ENCODE data around the gene LY86. TPM values are rescaled to one million over a fixed set of nuclear protein-coding genes. Genes with fewer than 3 reads are reported as not detected.

Gene LY86
- polyA plus RNA-seq, 1 donor from 2014 or later: not detected

DNA sequence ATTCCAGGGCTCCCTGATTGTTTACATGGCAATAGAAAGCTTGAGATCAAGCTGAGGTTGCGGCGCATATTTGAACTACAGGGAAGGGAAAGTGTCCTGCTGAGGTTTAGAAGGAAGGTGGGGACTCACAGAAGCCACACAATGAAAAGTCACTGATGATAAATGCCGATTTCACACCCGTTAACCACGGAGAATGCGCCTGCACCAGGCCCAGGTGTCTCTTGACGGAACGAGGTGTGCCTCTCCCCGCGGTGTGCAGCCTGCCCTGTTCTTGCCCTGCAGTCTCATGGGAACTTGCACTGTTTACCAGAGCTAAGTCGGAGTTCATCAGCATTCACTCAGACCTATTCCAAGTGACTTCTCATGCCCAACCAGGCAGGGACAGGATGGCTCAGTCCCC, 90.3 kb downstream of the LY86 start:
- no peak overlapping the region for H3K9ac ChIP-seq (ENCODE audit: low read length)
- H3K79me2 ChIP-seq (replicated peaks; ENCODE audit: insufficient read depth, low read length): no peaks in the 10 kb centered on the region
- no peaks in the 10 kb centered on the region for H3F3A ChIP-seq (ENCODE audit: insufficient read depth, low read length, poor library complexity, severe bottlenecking)
- no peak overlapping the region for H3K4me3 ChIP-seq (ENCODE audit: low read length)
- H4K20me1 ChIP-seq (ENCODE audit: insufficient read depth): no peaks in the 10 kb centered on the region
- H3K9me3 ChIP-seq (ENCODE audit: low read length): no peaks in the 10 kb centered on the region
- TF ChIP-seq RAD21 (conservative IDR thresholded peaks at IDR 0.05) (no peak), POLR2AphosphoS5 (IDR thresholded peaks at IDR 0.05) (no peak), EZH2 (IDR thresholded peaks at IDR 0.05; ENCODE audit: borderline replicate concordance, insufficient read depth, low read length, poor library complexity, severe bottlenecking) (no peak), MXI1 (conservative IDR thresholded peaks at IDR 0.05; ENCODE audit: poor library complexity, severe bottlenecking) (no peak), EP300 (conservative IDR thresholded peaks at IDR 0.05; ENCODE audit: poor library complexity, severe bottlenecking) (no peak), TAF1 (IDR thresholded peaks at IDR 0.05; ENCODE audit: low read depth) (no peak), SMC3 (conservative IDR thresholded peaks at IDR 0.05; ENCODE audit: poor library complexity) (no peak)
- TF ChIP-seq, protein P1, sequence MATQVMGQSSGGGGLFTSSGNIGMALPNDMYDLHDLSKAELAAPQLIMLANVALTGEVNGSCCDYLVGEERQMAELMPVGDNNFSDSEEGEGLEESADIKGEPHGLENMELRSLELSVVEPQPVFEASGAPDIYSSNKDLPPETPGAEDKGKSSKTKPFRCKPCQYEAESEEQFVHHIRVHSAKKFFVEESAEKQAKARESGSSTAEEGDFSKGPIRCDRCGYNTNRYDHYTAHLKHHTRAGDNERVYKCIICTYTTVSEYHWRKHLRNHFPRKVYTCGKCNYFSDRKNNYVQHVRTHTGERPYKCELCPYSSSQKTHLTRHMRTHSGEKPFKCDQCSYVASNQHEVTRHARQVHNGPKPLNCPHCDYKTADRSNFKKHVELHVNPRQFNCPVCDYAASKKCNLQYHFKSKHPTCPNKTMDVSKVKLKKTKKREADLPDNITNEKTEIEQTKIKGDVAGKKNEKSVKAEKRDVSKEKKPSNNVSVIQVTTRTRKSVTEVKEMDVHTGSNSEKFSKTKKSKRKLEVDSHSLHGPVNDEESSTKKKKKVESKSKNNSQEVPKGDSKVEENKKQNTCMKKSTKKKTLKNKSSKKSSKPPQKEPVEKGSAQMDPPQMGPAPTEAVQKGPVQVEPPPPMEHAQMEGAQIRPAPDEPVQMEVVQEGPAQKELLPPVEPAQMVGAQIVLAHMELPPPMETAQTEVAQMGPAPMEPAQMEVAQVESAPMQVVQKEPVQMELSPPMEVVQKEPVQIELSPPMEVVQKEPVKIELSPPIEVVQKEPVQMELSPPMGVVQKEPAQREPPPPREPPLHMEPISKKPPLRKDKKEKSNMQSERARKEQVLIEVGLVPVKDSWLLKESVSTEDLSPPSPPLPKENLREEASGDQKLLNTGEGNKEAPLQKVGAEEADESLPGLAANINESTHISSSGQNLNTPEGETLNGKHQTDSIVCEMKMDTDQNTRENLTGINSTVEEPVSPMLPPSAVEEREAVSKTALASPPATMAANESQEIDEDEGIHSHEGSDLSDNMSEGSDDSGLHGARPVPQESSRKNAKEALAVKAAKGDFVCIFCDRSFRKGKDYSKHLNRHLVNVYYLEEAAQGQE (IDR thresholded peaks at IDR 0.05; ENCODE audit: borderline replicate concordance): no peak
- TF ChIP-seq, protein P2, sequence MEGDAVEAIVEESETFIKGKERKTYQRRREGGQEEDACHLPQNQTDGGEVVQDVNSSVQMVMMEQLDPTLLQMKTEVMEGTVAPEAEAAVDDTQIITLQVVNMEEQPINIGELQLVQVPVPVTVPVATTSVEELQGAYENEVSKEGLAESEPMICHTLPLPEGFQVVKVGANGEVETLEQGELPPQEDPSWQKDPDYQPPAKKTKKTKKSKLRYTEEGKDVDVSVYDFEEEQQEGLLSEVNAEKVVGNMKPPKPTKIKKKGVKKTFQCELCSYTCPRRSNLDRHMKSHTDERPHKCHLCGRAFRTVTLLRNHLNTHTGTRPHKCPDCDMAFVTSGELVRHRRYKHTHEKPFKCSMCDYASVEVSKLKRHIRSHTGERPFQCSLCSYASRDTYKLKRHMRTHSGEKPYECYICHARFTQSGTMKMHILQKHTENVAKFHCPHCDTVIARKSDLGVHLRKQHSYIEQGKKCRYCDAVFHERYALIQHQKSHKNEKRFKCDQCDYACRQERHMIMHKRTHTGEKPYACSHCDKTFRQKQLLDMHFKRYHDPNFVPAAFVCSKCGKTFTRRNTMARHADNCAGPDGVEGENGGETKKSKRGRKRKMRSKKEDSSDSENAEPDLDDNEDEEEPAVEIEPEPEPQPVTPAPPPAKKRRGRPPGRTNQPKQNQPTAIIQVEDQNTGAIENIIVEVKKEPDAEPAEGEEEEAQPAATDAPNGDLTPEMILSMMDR (IDR thresholded peaks at IDR 0.05; ENCODE audit: poor library complexity, severe bottlenecking): no peak
- H3K27me3 ChIP-seq (ENCODE audit: insufficient read depth, low read depth, low read length): no peaks in the 10 kb centered on the region
- H3K9me2 ChIP-seq (ENCODE audit: insufficient read depth, low read length): no peaks in the 10 kb centered on the region
- no peak overlapping the region for H3K4me2 ChIP-seq (ENCODE audit: low read length)
- H2AFZ ChIP-seq (ENCODE audit: low read depth, low read length): no peak overlapping the region
- H3K36me3 ChIP-seq (ENCODE audit: insufficient read depth, low read length): no peaks in the 10 kb centered on the region
- no peak overlapping the region for H3K27ac ChIP-seq (ENCODE audit: low read length)

DNA sequence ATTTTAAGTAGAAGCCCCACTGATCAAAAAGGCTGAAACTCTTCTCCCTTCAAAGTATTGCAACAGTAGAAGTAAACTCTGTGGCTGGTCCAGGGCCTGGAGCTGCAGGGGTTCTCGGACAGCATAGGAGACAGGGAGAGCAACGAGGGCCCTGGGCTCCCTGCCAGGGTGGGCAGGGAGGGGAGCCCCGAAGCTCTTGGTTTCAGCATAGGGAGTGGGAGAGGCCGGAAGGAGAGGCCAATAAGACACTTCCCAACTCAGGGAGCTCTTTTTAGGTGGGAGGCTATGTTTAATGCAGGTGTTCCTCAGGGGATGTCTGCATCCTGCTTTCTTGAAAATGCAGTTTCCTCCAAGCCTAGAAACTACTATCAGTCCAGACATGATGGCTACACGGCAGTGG, 91.1 kb downstream of the LY86 start:
- Histone ChIP-seq H2AFZ (ENCODE audit: low read depth, low read length) (no peak overlapping the region), H4K20me1 (ENCODE audit: insufficient read depth) (no peaks in the 10 kb centered on the region), H3K4me3 (ENCODE audit: low read length) (no peak overlapping the region), H3K4me2 (ENCODE audit: low read length) (no peak overlapping the region), H3F3A (ENCODE audit: insufficient read depth, low read length, poor library complexity, severe bottlenecking) (no peaks in the 10 kb centered on the region), H3K27ac (ENCODE audit: low read length) (no peak overlapping the region), H3K9me2 (ENCODE audit: insufficient read depth, low read length) (no peaks in the 10 kb centered on the region), H3K79me2 (replicated peaks; ENCODE audit: insufficient read depth, low read length) (no peaks in the 10 kb centered on the region), H3K36me3 (ENCODE audit: insufficient read depth, low read length) (no peaks in the 10 kb centered on the region), H3K9me3 (ENCODE audit: low read length) (no peaks in the 10 kb centered on the region), H3K9ac (ENCODE audit: low read length) (no peak overlapping the region), H3K27me3 (ENCODE audit: insufficient read depth, low read depth, low read length) (no peaks in the 10 kb centered on the region)
- no peak for TF ChIP-seq EP300 (conservative IDR thresholded peaks at IDR 0.05; ENCODE audit: poor library complexity, severe bottlenecking)

DNA sequence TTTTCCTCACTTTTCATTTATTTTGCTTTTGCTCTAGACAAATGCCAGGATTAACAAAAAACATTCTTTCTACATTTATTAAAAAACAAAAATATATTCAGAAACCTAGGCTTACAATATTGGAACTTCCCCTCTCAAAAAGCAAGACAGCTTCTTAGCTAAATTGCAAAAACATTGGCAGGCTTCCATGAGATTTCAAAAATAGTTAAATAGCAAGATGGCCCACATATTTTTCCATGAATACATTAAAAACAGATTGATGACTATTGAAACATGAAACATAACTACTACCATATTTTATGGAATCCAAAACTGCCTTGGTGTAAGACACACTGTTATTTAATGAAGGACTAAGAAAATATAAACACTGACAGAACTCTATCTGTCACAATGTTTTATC, 92.0 kb downstream of the LY86 start:
- Histone ChIP-seq H3K9ac (ENCODE audit: low read length) (no peak overlapping the region), H3K4me2 (ENCODE audit: low read length) (no peak overlapping the region), H3K36me3 (ENCODE audit: insufficient read depth, low read length) (no peaks in the 10 kb centered on the region), H3F3A (ENCODE audit: insufficient read depth, low read length, poor library complexity, severe bottlenecking) (no peaks in the 10 kb centered on the region), H3K9me3 (ENCODE audit: low read length) (no peaks in the 10 kb centered on the region), H3K27me3 (ENCODE audit: insufficient read depth, low read depth, low read length) (no peaks in the 10 kb centered on the region), H2AFZ (ENCODE audit: low read depth, low read length) (no peak overlapping the region), H3K9me2 (ENCODE audit: insufficient read depth, low read length) (no peaks in the 10 kb centered on the region), H3K4me3 (ENCODE audit: low read length) (no peak overlapping the region), H3K79me2 (replicated peaks; ENCODE audit: insufficient read depth, low read length) (no peaks in the 10 kb centered on the region), H3K27ac (ENCODE audit: low read length) (no peak overlapping the region), H4K20me1 (ENCODE audit: insufficient read depth) (no peaks in the 10 kb centered on the region)
- TF ChIP-seq RAD21 (conservative IDR thresholded peaks at IDR 0.05): no peak
- TF ChIP-seq, protein P2 (IDR thresholded peaks at IDR 0.05; ENCODE audit: poor library complexity, severe bottlenecking): no peak
- TF ChIP-seq EP300 (conservative IDR thresholded peaks at IDR 0.05; ENCODE audit: poor library complexity, severe bottlenecking): no peak
- TF ChIP-seq SMC3 (conservative IDR thresholded peaks at IDR 0.05; ENCODE audit: poor library complexity): no peak
- TF ChIP-seq TAF1 (IDR thresholded peaks at IDR 0.05; ENCODE audit: low read depth): no peak
- TF ChIP-seq POLR2AphosphoS5 (IDR thresholded peaks at IDR 0.05): no peak
- TF ChIP-seq, protein P1 (IDR thresholded peaks at IDR 0.05; ENCODE audit: borderline replicate concordance): no peak
- TF ChIP-seq EZH2 (IDR thresholded peaks at IDR 0.05; ENCODE audit: borderline replicate concordance, insufficient read depth, low read length, poor library complexity, severe bottlenecking): no peak
- TF ChIP-seq MXI1 (conservative IDR thresholded peaks at IDR 0.05; ENCODE audit: poor library complexity, severe bottlenecking): no peak

Measured in neural cell (in vitro differentiated cells).